Stimulated activated naive B cell treated with anti-CD40 and anti-IgM and Interleukin-4, amounts not matched to agents 10 μg/mL and 1 μg/mL and 100 μg/mL, for 72 hours (primary cell): Measurements from ENCODE around the gene C11orf54.

Source experiments
- ATAC-seq, 2 donors: fragments of 150-1000 bp; cut with Tn5 transposase; replicated peaks; 2 replicates each; pipeline ENCODE4 v1.10.0; 2021; ENCODE audit warnings: moderate library complexity in 1 of 2
- DNase-seq: peaks from one replicate; pipeline ENCODE4 v3.0.0; 2021
- H3K27ac Mint-ChIP-seq: one replicate; pipeline ENCODE4 v1.8.0; 2022; ENCODE audit warnings: mild to moderate bottlenecking, mixed read lengths
- H3K27me3 Mint-ChIP-seq, 2 donors: one replicate each; pipeline ENCODE4 v1.8.0; 2022; ENCODE audit warnings: mixed read lengths in 2 of 2
- H3K36me3 Mint-ChIP-seq, 2 donors: one replicate each; pipeline ENCODE4 v1.8.0; 2022; ENCODE audit warnings: mixed read lengths in 2 of 2, mild to moderate bottlenecking in 1 of 2
- H3K4me1 Mint-ChIP-seq, 2 donors: one replicate each; pipeline ENCODE4 v1.8.0; 2022; ENCODE audit warnings: mixed read lengths in 2 of 2, mild to moderate bottlenecking in 1 of 2
- H3K4me3 Mint-ChIP-seq, 2 donors: one replicate each; pipeline ENCODE4 v1.8.0; 2022; ENCODE audit warnings: mild to moderate bottlenecking in 2 of 2, mixed read lengths in 2 of 2, moderate library complexity in 1 of 2
- H3K9me3 Mint-ChIP-seq, 2 donors: one replicate each; pipeline ENCODE4 v1.8.0; 2022; ENCODE audit warnings: mixed read lengths in 2 of 2, mild to moderate bottlenecking in 1 of 2

C11orf54 gene

DNA sequence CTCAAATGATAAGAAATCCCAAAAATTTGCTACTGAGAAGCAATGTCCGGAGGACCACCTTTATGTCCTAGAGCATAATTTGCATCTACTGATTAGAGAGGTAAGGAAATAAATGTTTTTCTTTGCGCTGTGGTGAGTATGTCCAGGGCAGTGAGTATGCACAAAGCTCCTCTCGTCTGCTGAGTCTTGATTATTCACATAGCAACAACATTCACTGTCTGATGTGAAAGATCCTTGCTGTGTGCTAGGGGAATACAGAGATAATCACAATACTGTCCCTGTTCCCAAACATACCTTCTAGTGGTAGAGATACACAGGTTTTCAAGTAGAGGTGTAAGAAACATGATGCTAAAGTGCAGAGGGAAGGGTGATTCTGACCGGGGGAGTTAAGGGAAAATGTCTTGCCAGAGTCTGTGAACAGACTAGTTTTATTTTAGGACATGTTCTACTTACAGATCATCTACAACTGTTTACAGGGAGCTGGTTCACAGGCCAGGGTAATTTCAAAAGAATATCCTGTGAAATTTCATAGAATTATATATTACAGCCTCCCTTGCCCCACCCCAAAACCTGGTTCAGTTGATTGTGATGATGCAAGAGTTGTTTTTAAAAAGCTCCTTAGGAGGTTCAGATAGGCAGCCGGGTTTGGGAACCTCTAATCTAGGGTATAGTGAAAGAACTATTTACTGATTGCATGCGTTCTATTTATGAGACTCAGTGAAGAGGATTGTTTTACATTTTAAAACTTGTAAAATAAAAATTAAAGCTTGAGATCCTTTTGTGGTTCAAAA lies 55.2 kb downstream of the C11orf54 start:
- Mint-ChIP-seq H3K4me1 (no peaks in the 10 kb centered on the region), H3K36me3 (peaks cover 29 to 34% of the 10 kb centered on the region in 2 donors), H3K9me3 (no peaks in the 10 kb centered on the region), H3K27ac (no peak overlapping the region), H3K4me3 (no peak overlapping the region), H3K27me3 (no peaks in the 10 kb centered on the region)
- DNase-seq (no peak), ATAC-seq (no peak)

DNA sequence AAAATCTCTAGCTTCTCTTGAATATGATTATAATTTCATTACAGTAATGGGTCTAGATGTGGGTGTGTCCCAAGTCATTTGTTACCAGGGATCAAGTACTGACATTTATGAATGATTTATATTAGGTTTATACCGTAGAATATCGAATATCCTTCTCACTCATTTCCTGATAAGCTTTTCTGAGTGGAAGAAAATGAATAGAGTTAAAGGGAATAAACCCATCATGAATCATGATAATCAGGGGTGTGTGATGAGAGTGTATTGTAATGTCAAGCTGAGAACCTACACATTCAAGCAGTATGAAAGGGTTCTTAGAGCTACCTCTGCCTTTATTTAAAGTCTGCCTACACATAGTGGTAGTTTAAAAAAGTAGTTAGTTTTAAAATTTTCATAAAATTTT lies 59.9 kb downstream of the C11orf54 start:
- no peaks in the 10 kb centered on the region for H3K9me3 Mint-ChIP-seq
- H3K27ac Mint-ChIP-seq: no peak overlapping the region
- no peak overlapping the region for H3K4me3 Mint-ChIP-seq
- ATAC-seq (no peak), DNase-seq (no peak)
- H3K4me1 Mint-ChIP-seq: no peaks in the 10 kb centered on the region
- H3K36me3 Mint-ChIP-seq: peaks cover 28 to 45% of the 10 kb centered on the region in 2 donors
- no peaks in the 10 kb centered on the region for H3K27me3 Mint-ChIP-seq

DNA sequence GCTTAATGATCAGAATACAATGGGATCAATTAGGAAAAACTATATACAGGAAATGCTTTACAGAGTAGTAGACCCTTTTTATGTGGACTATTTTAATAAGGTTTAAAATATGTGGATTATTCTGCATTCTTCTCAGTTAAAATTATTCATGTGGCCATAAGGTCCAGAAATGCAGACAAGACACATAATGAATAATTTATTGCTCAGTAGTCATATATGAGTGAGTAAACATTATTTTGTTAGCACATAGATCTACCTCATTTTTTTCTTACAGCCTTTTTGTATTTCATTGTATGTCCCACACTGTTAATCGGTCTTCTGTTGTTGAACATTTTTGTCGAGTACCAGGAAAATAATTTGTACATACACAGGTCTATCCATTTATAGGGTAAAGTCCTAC lies 63.4 kb downstream of the C11orf54 start:
- Mint-ChIP-seq H3K9me3 (no peaks in the 10 kb centered on the region), H3K27me3 (no peaks in the 10 kb centered on the region), H3K27ac (no peak overlapping the region), H3K4me3 (no peak overlapping the region), H3K4me1 (no peaks in the 10 kb centered on the region), H3K36me3 (peaks cover 27 to 46% of the 10 kb centered on the region in 2 donors)
- ATAC-seq (no peak), DNase-seq (no peak)

DNA sequence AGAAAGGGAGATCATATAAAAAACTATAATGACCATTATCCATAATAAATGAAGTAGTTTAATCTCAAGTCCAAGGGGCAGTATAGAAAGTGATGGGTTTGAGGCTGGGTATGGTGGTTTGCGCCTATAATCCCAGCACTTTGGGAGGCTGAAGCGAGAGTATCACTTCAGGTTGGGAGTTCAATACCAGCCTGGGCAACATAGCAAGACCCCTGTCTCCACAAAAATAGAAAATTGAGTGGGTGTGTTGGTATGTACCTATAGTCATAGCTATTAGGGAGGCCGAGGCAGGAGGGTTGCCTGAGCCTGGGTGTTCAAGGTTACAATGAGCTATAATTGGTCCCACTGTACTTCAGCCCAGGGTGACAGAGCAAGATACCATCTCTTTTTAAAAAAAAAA lies 66.5 kb downstream of the C11orf54 start:
- H3K4me3 Mint-ChIP-seq: no peak overlapping the region
- H3K27ac Mint-ChIP-seq: no peak overlapping the region
- no peaks in the 10 kb centered on the region for H3K4me1 Mint-ChIP-seq
- no peaks in the 10 kb centered on the region for H3K9me3 Mint-ChIP-seq
- no peaks in the 10 kb centered on the region for H3K27me3 Mint-ChIP-seq
- no peak for DNase-seq
- H3K36me3 Mint-ChIP-seq: peaks cover 37 to 57% of the 10 kb centered on the region in 2 donors
- no peak for ATAC-seq

DNA sequence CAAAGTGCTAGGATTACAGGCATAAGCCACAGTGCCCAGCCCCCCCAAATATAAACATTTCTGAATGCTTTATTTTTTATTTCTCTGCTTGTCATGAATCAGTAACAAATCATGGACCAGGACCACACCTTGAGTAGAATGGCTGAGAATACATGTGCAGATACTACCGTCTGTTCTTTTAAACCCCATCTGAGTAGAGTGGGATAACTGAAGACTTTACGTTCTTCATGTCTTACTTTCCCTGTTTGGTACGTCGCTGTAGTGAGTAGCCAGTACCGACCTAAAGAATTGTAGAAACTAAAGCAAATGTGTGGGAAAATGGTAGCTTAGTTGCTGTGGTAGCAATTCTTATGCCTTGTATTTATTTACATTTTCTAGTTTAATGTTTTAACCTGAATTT lies 72.5 kb downstream of the C11orf54 start:
- no peak for DNase-seq
- no peak for ATAC-seq
- no peak overlapping the region for H3K4me3 Mint-ChIP-seq
- H3K36me3 Mint-ChIP-seq: peaks cover 38 to 46% of the 10 kb centered on the region in 2 donors
- H3K27ac Mint-ChIP-seq: no peak overlapping the region
- H3K27me3 Mint-ChIP-seq: no peaks in the 10 kb centered on the region
- H3K4me1 Mint-ChIP-seq: no peaks in the 10 kb centered on the region
- no peaks in the 10 kb centered on the region for H3K9me3 Mint-ChIP-seq
